ENCODE measurements around the gene DPYD. TPM values are rescaled to one million over a fixed set of nuclear protein-coding genes. Genes with fewer than 3 reads are reported as not detected.

DPYD gene
- total RNA-seq, 1 experiment from 2014 or later: 7.0 TPM

DNA sequence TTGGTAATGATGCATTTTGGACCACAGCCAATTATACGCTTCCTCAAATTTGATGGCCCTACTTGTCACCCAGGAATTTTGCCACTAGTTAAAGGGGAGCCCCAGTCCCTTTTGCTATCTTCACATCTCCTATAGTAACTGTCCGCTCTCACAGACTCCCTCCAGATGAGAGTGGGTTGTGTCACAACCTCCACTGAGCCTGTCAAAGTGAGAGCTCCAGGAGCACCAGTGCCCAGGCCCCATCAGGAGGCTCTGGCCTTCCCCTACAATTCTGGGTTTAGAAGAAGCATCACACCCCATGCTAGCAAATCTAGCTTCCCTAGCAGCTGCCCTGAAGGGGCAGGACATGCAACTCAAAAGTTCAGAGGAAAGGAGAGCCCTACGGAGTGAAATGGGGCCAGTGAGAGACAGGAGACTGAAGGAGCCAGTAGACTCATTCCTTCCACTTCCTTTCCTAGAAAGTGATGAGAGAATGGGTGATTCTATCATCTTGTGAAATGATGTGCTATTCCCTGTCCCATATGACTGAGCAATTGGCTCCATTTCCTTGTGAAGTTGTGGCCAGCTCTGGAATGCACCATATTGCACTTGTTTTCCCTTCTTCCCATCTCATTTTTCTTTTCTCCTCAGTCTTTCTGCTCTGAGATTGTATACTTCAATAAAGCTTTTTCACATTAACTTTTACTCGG, 541.3 kb downstream of the DPYD start:
- no peaks in the 10 kb centered on the region for H3K36me3 Mint-ChIP-seq (ENCODE audit: insufficient read depth, unreplicated experiment)

DNA sequence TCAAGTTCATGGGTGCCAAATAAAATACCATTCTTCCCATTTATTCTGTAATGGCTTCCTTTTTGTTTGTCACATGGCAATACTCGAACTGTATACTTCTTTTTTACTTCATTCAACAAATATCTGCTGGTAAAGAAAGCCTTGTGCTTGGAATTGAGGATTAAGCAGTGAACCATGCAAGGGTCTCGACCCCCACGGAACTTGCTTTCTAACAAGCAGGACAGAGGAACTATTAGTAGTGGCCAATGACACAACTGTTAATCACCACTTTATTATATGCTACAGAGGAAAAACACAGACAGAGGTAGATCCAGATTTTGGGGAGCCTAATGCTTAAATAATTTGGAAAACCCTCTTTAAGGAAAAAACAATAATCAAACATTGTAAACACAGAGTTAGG, 542.2 kb downstream of the DPYD start:
- H3K36me3 Mint-ChIP-seq (ENCODE audit: insufficient read depth, unreplicated experiment): no peaks in the 10 kb centered on the region
- TF ChIP-seq, protein P1, sequence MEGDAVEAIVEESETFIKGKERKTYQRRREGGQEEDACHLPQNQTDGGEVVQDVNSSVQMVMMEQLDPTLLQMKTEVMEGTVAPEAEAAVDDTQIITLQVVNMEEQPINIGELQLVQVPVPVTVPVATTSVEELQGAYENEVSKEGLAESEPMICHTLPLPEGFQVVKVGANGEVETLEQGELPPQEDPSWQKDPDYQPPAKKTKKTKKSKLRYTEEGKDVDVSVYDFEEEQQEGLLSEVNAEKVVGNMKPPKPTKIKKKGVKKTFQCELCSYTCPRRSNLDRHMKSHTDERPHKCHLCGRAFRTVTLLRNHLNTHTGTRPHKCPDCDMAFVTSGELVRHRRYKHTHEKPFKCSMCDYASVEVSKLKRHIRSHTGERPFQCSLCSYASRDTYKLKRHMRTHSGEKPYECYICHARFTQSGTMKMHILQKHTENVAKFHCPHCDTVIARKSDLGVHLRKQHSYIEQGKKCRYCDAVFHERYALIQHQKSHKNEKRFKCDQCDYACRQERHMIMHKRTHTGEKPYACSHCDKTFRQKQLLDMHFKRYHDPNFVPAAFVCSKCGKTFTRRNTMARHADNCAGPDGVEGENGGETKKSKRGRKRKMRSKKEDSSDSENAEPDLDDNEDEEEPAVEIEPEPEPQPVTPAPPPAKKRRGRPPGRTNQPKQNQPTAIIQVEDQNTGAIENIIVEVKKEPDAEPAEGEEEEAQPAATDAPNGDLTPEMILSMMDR (IDR thresholded peaks at IDR 0.05; ENCODE audit: insufficient read depth in 1 of 2, low read depth in 1 of 2, low read length in 1 of 2, severe bottlenecking in 1 of 2, unreplicated experiment in 1 of 2): no peak
- H3K4me1 Mint-ChIP-seq (ENCODE audit: low read depth, unreplicated experiment): no peaks in the 10 kb centered on the region
- no peak overlapping the region for H3K4me3 Mint-ChIP-seq (ENCODE audit: unreplicated experiment)
- Histone ChIP-seq H3K27me3 (replicated peaks; ENCODE audit: control insufficient read depth, insufficient read depth, low read length) (no peaks in the 10 kb centered on the region), H3K4me3 (ENCODE audit: low read depth, low read length) (no peak overlapping the region), H3K4me1 (no peaks in the 10 kb centered on the region), H3K9me3 (no peaks in the 10 kb centered on the region), H3K36me3 (ENCODE audit: control insufficient read depth, insufficient read depth, low read length) (no peaks in the 10 kb centered on the region)
- no peak for DNase-seq
- POLR2A ChIA-PET: no interaction called here
- no TSS peak for BruUV-seq (replicated peaks)
- CTCF ChIA-PET: no interaction called here
- H3K9me3 Mint-ChIP-seq (ENCODE audit: unreplicated experiment): no peaks in the 10 kb centered on the region
- H3K27me3 Mint-ChIP-seq (ENCODE audit: insufficient read depth, unreplicated experiment): no peaks in the 10 kb centered on the region
- intact Hi-C loops (cut with micrococcal nuclease; ENCODE audit: unreplicated experiment): no loop called here
- H3K27ac Mint-ChIP-seq (ENCODE audit: unreplicated experiment): no peak overlapping the region

More for the DNA sequence above, 541.3 kb downstream of the DPYD start:
- Mint-ChIP-seq H3K27ac (ENCODE audit: unreplicated experiment) (no peak overlapping the region), H3K9me3 (ENCODE audit: unreplicated experiment) (no peaks in the 10 kb centered on the region), H3K4me3 (ENCODE audit: unreplicated experiment) (no peak overlapping the region), H3K4me1 (ENCODE audit: low read depth, unreplicated experiment) (no peaks in the 10 kb centered on the region), H3K27me3 (ENCODE audit: insufficient read depth, unreplicated experiment) (no peaks in the 10 kb centered on the region)
- TF ChIP-seq, protein P1 (IDR thresholded peaks at IDR 0.05; ENCODE audit: insufficient read depth in 1 of 2, low read depth in 1 of 2, low read length in 1 of 2, severe bottlenecking in 1 of 2, unreplicated experiment in 1 of 2): no peak
- H3K27me3 ChIP-seq (replicated peaks; ENCODE audit: control insufficient read depth, insufficient read depth, low read length): no peaks in the 10 kb centered on the region
- ChIA-PET POLR2A (interaction anchor here (0.6 kb wide), 1 partner anchor 148 kb away, joined by 6 read pairs; no protein-coding TSS in a partner anchor), CTCF (no interaction called here)
- H3K4me1 ChIP-seq: no peaks in the 10 kb centered on the region
- H3K36me3 ChIP-seq (ENCODE audit: control insufficient read depth, insufficient read depth, low read length): no peaks in the 10 kb centered on the region
- no TSS peak for BruUV-seq (replicated peaks)
- no peaks in the 10 kb centered on the region for H3K9me3 ChIP-seq
- no peak overlapping the region for H3K4me3 ChIP-seq (ENCODE audit: low read depth, low read length)
- intact Hi-C loops (cut with micrococcal nuclease; ENCODE audit: unreplicated experiment): no loop called here
- no peak for DNase-seq

DNA sequence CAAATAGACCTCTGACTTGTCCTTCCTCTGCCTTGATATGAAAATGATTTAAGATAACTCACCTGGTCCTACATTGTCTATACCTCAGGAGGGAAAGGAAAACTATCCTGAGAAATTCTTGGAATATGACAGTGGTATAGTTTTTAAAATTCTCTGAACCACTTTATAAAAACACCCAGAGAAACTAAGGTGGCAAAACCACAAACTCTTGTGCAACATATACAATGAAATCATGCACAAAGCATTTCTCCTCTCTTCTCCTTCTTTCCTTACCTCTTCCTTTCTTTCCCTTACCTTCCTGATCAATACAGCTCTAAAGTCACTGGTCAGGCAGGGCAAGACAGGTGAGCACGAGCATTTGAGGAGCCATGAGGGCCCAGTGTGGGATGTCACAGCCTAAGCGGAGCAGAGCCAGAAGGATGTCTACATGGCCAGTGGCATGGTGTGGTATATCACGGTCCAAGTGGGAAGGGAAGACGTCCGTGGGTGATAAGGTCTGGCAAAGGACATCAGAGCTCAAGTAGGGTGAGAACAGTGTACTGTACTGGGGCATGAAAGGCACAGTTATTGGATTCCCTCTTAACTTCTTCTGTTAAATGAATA, 543.3 kb downstream of the DPYD start:
- TF ChIP-seq, protein P1 (IDR thresholded peaks at IDR 0.05; ENCODE audit: insufficient read depth in 1 of 2, low read depth in 1 of 2, low read length in 1 of 2, severe bottlenecking in 1 of 2, unreplicated experiment in 1 of 2): no peak
- Histone ChIP-seq H3K4me3 (ENCODE audit: low read depth, low read length) (no peak overlapping the region), H3K9me3 (no peaks in the 10 kb centered on the region), H3K4me1 (no peaks in the 10 kb centered on the region), H3K27me3 (replicated peaks; ENCODE audit: control insufficient read depth, insufficient read depth, low read length) (no peaks in the 10 kb centered on the region), H3K36me3 (ENCODE audit: control insufficient read depth, insufficient read depth, low read length) (no peaks in the 10 kb centered on the region)
- POLR2A ChIA-PET: no interaction called here
- DNase-seq: no peak
- no peaks in the 10 kb centered on the region for H3K36me3 Mint-ChIP-seq (ENCODE audit: insufficient read depth, unreplicated experiment)
- intact Hi-C loops (cut with micrococcal nuclease; ENCODE audit: unreplicated experiment): no loop called here
- H3K4me1 Mint-ChIP-seq (ENCODE audit: low read depth, unreplicated experiment): no peaks in the 10 kb centered on the region
- H3K27ac Mint-ChIP-seq (ENCODE audit: unreplicated experiment): no peak overlapping the region
- no peaks in the 10 kb centered on the region for H3K27me3 Mint-ChIP-seq (ENCODE audit: insufficient read depth, unreplicated experiment)
- H3K4me3 Mint-ChIP-seq (ENCODE audit: unreplicated experiment): no peak overlapping the region
- CTCF ChIA-PET: no interaction called here
- no peaks in the 10 kb centered on the region for H3K9me3 Mint-ChIP-seq (ENCODE audit: unreplicated experiment)
- BruUV-seq (replicated peaks): no TSS peak
